ENCODE data around the gene DLG5.

DLG5 gene

GRCh38 chr10:77794256-77795142 lies 132.1 kb downstream of the DLG5 start:
- H3K4me1 ChIP-seq (ENCODE audit: control insufficient read depth, insufficient read depth, low read length), result no peaks in the 10 kb centered on the region
- no peak overlapping the region for H3K27ac ChIP-seq (ENCODE audit: low read depth, low read length)
- H3K4me3 ChIP-seq (ENCODE audit: low read length), result no peak overlapping the region
- no peak overlapping the region for H3K9ac ChIP-seq (ENCODE audit: low read length)
- H3K36me3 ChIP-seq (ENCODE audit: control insufficient read depth, insufficient read depth, low read length), result peaks cover 39% of the 10 kb centered on the region
- no peaks in the 10 kb centered on the region for H3K27me3 ChIP-seq (ENCODE audit: control insufficient read depth, insufficient read depth, low read length)

DNA sequence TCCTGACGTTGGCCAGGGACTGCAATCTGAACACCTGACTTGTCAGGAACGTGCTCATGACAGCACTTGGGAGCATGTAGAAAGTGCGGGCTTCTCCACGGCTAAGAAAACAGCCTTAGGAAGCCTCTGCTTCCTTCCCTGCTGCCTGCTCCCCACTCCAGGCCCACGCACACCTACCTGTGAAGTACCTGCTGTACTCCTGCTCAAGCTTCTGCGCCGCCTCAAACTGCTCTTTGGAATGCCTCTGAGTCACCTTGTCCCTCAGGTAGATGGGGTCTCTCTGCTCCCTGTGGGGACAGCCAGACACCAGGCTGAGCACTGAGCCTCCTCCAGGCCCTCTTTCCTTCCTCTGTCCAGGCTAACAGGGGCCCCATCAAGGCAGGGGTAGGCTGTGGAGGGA lies 132.7 kb downstream of the DLG5 start:
- no peak overlapping the region for H3K9ac ChIP-seq (ENCODE audit: low read length)
- H3K27me3 ChIP-seq (ENCODE audit: control insufficient read depth, insufficient read depth, low read length), result no peaks in the 10 kb centered on the region
- no peaks in the 10 kb centered on the region for H3K4me1 ChIP-seq (ENCODE audit: control insufficient read depth, insufficient read depth, low read length)
- H3K4me3 ChIP-seq (ENCODE audit: low read length), result no peak overlapping the region
- H3K27ac ChIP-seq (ENCODE audit: low read depth, low read length), result no peak overlapping the region
- H3K36me3 ChIP-seq (ENCODE audit: control insufficient read depth, insufficient read depth, low read length), result peaks cover 34% of the 10 kb centered on the region

DNA sequence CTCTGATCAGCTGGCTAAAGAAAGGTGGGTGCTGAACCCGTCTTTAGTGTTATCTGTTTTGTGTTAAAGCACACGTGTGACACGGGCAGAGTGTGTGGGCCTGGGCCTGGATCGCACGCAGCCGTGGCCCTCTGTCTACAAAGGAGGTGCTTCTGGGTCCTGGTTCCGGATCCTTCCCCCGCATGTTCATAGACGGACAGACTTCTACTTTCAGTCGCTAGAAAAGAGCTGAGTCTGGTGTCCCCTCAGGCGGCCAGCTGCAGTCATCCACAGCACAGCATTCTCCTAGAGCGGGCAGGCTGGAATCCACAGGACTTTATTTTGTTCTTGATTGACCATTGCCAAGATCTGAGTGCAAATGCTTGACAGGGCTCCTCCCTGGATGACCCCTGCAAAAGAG lies 134.4 kb downstream of the DLG5 start:
- no peaks in the 10 kb centered on the region for H3K27me3 ChIP-seq (ENCODE audit: control insufficient read depth, insufficient read depth, low read length)
- no peak overlapping the region for H3K9ac ChIP-seq (ENCODE audit: low read length)
- H3K4me3 ChIP-seq (ENCODE audit: low read length), result no peak overlapping the region
- no peak overlapping the region for H3K27ac ChIP-seq (ENCODE audit: low read depth, low read length)
- peaks cover 35% of the 10 kb centered on the region for H3K36me3 ChIP-seq (ENCODE audit: control insufficient read depth, insufficient read depth, low read length)
- no peaks in the 10 kb centered on the region for H3K4me1 ChIP-seq (ENCODE audit: control insufficient read depth, insufficient read depth, low read length)

GRCh38 chr10:77791506-77791905 lies 135.0 kb downstream of the DLG5 start:
- peaks cover 30% of the 10 kb centered on the region for H3K36me3 ChIP-seq (ENCODE audit: control insufficient read depth, insufficient read depth, low read length)
- no peak overlapping the region for H3K9ac ChIP-seq (ENCODE audit: low read length)
- H3K4me3 ChIP-seq (ENCODE audit: low read length), result no peak overlapping the region

GRCh38 chr10:77789861-77790260 lies 136.7 kb downstream of the DLG5 start:
- Histone ChIP-seq H3K4me3 (ENCODE audit: low read length) (no peak overlapping the region), H3K27me3 (ENCODE audit: control insufficient read depth, insufficient read depth, low read length) (no peaks in the 10 kb centered on the region), H3K36me3 (ENCODE audit: control insufficient read depth, insufficient read depth, low read length) (peaks cover 16% of the 10 kb centered on the region), H3K4me1 (ENCODE audit: control insufficient read depth, insufficient read depth, low read length) (no peaks in the 10 kb centered on the region), H3K27ac (ENCODE audit: low read depth, low read length) (no peak overlapping the region), H3K9ac (ENCODE audit: low read length) (no peak overlapping the region)

More at GRCh38 chr10:77791506-77791905, 135.0 kb downstream of the DLG5 start:
- Histone ChIP-seq H3K27ac (ENCODE audit: low read depth, low read length) (no peak overlapping the region), H3K27me3 (ENCODE audit: control insufficient read depth, insufficient read depth, low read length) (no peaks in the 10 kb centered on the region), H3K4me1 (ENCODE audit: control insufficient read depth, insufficient read depth, low read length) (no peaks in the 10 kb centered on the region)

GRCh38 chr10:77789016-77789415 lies 137.5 kb downstream of the DLG5 start:
- no peak overlapping the region for H3K4me3 ChIP-seq (ENCODE audit: low read length)
- no peak overlapping the region for H3K9ac ChIP-seq (ENCODE audit: low read length)
- H3K36me3 ChIP-seq (ENCODE audit: control insufficient read depth, insufficient read depth, low read length), result peaks cover 15% of the 10 kb centered on the region
- H3K27ac ChIP-seq (ENCODE audit: low read depth, low read length), result no peak overlapping the region
- no peaks in the 10 kb centered on the region for H3K27me3 ChIP-seq (ENCODE audit: control insufficient read depth, insufficient read depth, low read length)
- no peaks in the 10 kb centered on the region for H3K4me1 ChIP-seq (ENCODE audit: control insufficient read depth, insufficient read depth, low read length)

DNA sequence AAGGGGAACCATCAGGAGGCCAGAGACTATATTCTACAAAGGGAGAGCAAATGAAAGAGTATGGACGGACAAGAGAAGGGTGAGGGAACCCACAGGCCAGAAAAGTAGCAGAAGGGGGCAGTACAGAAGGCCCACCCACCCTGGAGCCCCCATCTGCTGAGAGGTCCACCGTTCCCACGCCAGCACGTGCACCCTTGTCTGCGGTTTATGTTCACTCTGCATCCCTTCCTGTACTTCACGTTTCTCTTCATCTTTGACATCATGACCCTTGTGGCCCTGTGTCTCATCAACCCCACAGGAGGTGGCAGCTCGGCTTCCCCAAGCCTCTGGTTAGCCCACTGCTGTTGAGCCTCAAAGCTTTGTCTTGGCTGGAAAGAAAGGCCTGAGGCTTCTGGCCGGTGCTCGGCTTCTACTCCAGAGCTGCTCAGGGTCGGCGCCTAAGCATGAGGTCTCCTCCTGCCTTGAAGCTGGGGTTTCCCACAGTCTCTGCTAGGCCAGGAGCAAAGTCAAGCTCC lies 138.0 kb downstream of the DLG5 start:
- Histone ChIP-seq H3K9ac (ENCODE audit: low read length) (no peak overlapping the region), H3K36me3 (ENCODE audit: control insufficient read depth, insufficient read depth, low read length) (peaks cover 15% of the 10 kb centered on the region), H3K27ac (ENCODE audit: low read depth, low read length) (no peak overlapping the region), H3K4me1 (ENCODE audit: control insufficient read depth, insufficient read depth, low read length) (no peaks in the 10 kb centered on the region), H3K4me3 (ENCODE audit: low read length) (no peak overlapping the region), H3K27me3 (ENCODE audit: control insufficient read depth, insufficient read depth, low read length) (no peaks in the 10 kb centered on the region)

DNA sequence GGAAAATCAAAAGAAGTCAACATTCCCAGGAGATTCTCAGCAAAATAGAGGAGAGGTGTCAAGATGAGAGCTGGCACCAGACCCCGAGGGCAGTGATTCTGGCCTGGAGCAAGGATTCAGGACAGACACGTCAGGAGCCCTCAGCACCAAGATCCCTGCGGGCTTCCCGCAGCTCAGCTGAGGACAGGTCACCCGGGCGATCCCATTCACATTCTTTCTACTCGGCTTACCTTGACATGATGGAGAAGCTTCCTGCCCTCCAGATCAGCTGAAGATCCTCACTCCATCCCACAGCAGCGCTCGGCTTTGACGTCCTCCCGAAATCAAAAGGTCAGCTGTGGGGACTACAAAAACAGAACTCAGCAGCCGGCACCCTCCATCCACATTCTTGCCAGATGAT lies 139.1 kb downstream of the DLG5 start:
- no peaks in the 10 kb centered on the region for H3K4me1 ChIP-seq (ENCODE audit: control insufficient read depth, insufficient read depth, low read length)
- H3K27ac ChIP-seq (ENCODE audit: low read depth, low read length), result no peak overlapping the region
- no peaks in the 10 kb centered on the region for H3K27me3 ChIP-seq (ENCODE audit: control insufficient read depth, insufficient read depth, low read length)
- H3K36me3 ChIP-seq (ENCODE audit: control insufficient read depth, insufficient read depth, low read length), result peaks cover 10% of the 10 kb centered on the region
- H3K9ac ChIP-seq (ENCODE audit: low read length), result no peak overlapping the region
- H3K4me3 ChIP-seq (ENCODE audit: low read length), result no peak overlapping the region

- Histone ChIP-seq H3K4me1 (ENCODE audit: control insufficient read depth, insufficient read depth, low read length) (no peaks in the 10 kb centered on the region), H3K4me3 (ENCODE audit: low read length) (no peak overlapping the region), H3K36me3 (ENCODE audit: control insufficient read depth, insufficient read depth, low read length) (peaks cover 13% of the 10 kb centered on the region), H3K9ac (ENCODE audit: low read length) (no peak overlapping the region), H3K27me3 (ENCODE audit: control insufficient read depth, insufficient read depth, low read length) (no peaks in the 10 kb centered on the region), H3K27ac (ENCODE audit: low read depth, low read length) (no peak overlapping the region)
Observed at GRCh38 chr10:77784856-77785255, 141.7 kb downstream of the DLG5 start.

DNA sequence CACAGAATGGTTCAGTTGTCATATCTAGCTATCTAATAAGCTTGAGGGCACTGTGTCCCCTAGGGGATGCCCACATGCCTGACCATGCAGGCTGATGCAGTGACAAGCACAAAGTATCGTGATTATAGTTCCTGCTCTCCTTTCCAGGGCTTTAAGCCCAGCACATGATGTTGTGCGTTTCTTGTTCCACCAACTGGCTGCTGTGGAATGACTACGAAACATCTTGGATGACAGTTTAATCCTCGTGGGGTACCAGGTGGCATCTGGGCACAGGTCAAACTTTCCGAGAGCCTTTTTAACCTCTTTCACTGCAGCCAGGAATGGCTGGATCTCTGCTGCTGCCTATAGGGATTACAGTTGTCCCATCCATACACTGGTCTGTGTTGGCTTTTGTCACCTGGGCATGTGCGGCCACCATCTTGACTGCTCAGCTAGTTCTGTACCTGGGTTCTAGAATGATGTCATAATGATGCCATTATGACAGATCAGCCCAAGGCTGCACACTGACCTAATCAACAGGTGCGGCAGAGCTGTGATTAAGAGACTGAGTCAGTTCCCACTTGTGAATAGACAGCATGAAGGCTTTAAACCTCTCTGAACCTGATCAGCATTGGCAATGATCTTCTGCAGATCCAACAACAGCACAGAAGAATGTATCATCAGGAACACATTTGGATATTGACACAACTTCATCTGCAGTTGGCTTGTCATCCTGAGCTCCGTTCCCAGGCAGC lies 144.1 kb downstream of the DLG5 start:
- Histone ChIP-seq H3K4me1 (ENCODE audit: control insufficient read depth, insufficient read depth, low read length) (no peaks in the 10 kb centered on the region), H3K27ac (ENCODE audit: low read depth, low read length) (no peak overlapping the region), H3K36me3 (ENCODE audit: control insufficient read depth, insufficient read depth, low read length) (peaks cover 10% of the 10 kb centered on the region), H3K9ac (ENCODE audit: low read length) (no peak overlapping the region), H3K27me3 (ENCODE audit: control insufficient read depth, insufficient read depth, low read length) (no peaks in the 10 kb centered on the region), H3K4me3 (ENCODE audit: low read length) (no peak overlapping the region)

DNA sequence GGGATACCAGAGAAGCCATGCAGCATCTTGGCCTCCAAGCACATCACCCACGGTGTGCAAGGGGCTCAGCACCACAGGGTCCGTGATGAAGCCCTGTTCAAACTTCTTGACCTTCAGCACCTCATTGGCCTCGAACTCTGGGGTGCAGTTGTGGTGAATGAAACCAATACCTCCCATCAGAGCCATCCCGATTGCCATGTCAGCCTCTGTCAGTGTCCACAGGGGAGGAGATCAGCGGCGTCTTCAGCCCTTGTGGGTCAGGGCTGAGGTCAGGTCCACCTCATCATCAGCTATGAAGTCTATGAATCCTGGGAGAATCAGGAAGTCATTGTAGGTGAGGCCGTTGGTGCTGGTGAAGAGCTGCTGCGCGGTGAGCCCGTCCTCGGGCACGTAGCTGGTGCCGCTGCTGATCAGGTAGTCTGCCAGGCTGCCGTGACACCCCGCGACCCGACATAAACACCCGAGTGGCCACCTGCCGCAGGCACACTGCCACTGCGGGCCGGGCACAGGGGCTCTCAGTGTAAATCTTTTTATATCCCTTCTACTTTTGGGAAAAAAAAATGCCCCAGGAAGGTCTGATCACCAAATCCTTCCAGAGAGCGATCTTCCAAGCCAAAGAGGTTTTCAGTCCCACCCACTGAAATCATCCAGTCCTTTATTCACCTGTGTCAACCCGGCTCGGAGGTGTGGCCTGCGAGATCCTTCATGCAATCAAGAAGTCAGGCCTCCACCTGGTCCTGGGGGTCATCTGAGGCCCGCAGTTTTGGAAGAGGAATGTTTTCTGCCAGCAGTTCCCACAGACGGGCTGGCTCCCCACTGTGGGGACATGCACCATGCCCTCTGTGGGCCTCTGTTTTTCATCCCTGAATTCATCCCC lies 144.9 kb downstream of the DLG5 start:
- peaks cover 7% of the 10 kb centered on the region for H3K36me3 ChIP-seq (ENCODE audit: control insufficient read depth, insufficient read depth, low read length)
- no peaks in the 10 kb centered on the region for H3K4me1 ChIP-seq (ENCODE audit: control insufficient read depth, insufficient read depth, low read length)
- H3K9ac ChIP-seq (ENCODE audit: low read length), result no peak overlapping the region
- H3K27ac ChIP-seq (ENCODE audit: low read depth, low read length), result no peak overlapping the region
- no peaks in the 10 kb centered on the region for H3K27me3 ChIP-seq (ENCODE audit: control insufficient read depth, insufficient read depth, low read length)
- no peak overlapping the region for H3K4me3 ChIP-seq (ENCODE audit: low read length)

DNA sequence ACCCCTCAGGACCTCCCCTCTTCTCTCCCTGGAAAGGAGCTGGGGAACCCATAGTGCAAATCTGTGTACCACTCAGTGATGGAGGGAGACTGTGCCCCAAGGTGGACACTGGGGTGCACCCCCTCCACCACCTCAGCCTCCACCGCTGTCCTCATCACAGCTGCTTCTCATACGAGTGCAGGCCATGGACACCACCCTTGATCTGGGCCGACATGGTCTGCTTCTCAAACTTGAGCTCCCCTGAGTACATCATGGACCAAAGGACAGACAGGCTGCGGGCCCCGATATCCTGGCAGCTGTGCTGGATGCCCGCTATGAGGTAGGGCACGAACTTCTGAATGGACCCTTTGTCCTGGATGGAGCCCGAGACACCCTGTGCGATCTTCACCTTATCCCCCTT lies 146.4 kb downstream of the DLG5 start:
- Histone ChIP-seq H3K36me3 (ENCODE audit: control insufficient read depth, insufficient read depth, low read length) (peaks cover 7% of the 10 kb centered on the region), H3K4me1 (ENCODE audit: control insufficient read depth, insufficient read depth, low read length) (no peaks in the 10 kb centered on the region), H3K27ac (ENCODE audit: low read depth, low read length) (no peak overlapping the region)

More for the DNA sequence above, 146.4 kb downstream of the DLG5 start:
- no peaks in the 10 kb centered on the region for H3K27me3 ChIP-seq (ENCODE audit: control insufficient read depth, insufficient read depth, low read length)
- no peak overlapping the region for H3K9ac ChIP-seq (ENCODE audit: low read length)
- no peak overlapping the region for H3K4me3 ChIP-seq (ENCODE audit: low read length)

All from rectal smooth muscle tissue (tissue), 1 donor.